AG08396 (cell line): ENCODE data around the gene FECH.
"Not testable (repeated sequence)": the region's sequence is repeated elsewhere in the genome, so short reads cannot be mapped to it uniquely, and the experiment has no call there.

ENCODE experiments used
- DNase-seq: peaks from one replicate; pipeline ENCODE4 v3.0.0; 2012; ENCODE audit warnings: low spot score, mixed read lengths

FECH gene

GRCh38 chr18:57527556-57528229 lies 58.8 kb downstream of the FECH start:
- DNase-seq = no peak

- DNase-seq = no peak
Observed at GRCh38 chr18:57523171-57523956, 63.1 kb downstream of the FECH start.

- not testable (repeated sequence) for DNase-seq
Observed at GRCh38 chr18:57522348-57522747, 64.2 kb downstream of the FECH start.

GRCh38 chr18:57519668-57520424 lies 66.7 kb downstream of the FECH start:
- no peak for DNase-seq

GRCh38 chr18:57518533-57518932 lies 68.0 kb downstream of the FECH start:
- no peak for DNase-seq

GRCh38 chr18:57516056-57516455 lies 70.4 kb downstream of the FECH start:
- DNase-seq = no peak

GRCh38 chr18:57505231-57505630 lies 81.3 kb downstream of the FECH start:
- DNase-seq = no peak

GRCh38 chr18:57502624-57503023 lies 83.9 kb downstream of the FECH start:
- DNase-seq = no peak

- DNase-seq = no peak
Observed at GRCh38 chr18:57498682-57499256, 87.7 kb downstream of the FECH start.
